NCI-H1417 treated with DMSO at 0.1 percent for 48 hours (cell line): Measurements from ENCODE around the gene HDAC5.

Experiments used
- DNase-seq: peaks from one replicate; lab custom pipeline; 2025; lab: John Stamatoyannopoulos, UW

The HDAC5 gene

GRCh38 chr17:44086364-44087311, 36.8 kb downstream of the HDAC5 start:
- DNase-seq: no peak

- DNase-seq: no peak
These were observed 37.5 kb downstream of the HDAC5 start for GRCh38 chr17:44085908-44086307.

GRCh38 chr17:44084921-44085320, 38.5 kb downstream of the HDAC5 start:
- DNase-seq: no peak

GRCh38 chr17:44084131-44084538, 39.3 kb downstream of the HDAC5 start:
- no peak for DNase-seq

GRCh38 chr17:44083250-44083849, 40.1 kb downstream of the HDAC5 start:
- no peak for DNase-seq

- no peak for DNase-seq
These were observed 41.0 kb downstream of the HDAC5 start for GRCh38 chr17:44082256-44082927.

DNA sequence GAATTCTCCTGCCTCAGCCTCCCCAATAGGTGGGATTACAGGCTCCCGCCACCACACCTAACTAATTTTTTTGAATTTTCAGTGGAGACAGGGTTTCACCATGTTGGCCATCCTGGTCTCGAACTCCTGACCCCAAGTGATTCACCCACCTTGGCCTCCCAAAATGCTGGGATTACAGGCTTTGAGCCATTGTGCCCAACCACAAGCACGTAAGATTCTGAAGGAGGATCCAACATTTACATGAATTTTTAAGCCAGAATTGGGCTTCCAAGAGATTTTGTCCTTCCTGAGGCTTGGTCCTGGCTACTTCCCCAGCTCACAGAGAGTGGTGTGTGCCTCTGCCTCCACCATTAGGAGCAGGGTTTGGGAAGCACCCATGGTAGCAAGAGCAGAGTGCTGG, 41.8 kb downstream of the HDAC5 start:
- no peak for DNase-seq

- DNase-seq: no peak
These were observed 43.3 kb downstream of the HDAC5 start for GRCh38 chr17:44079877-44080821.

DNA sequence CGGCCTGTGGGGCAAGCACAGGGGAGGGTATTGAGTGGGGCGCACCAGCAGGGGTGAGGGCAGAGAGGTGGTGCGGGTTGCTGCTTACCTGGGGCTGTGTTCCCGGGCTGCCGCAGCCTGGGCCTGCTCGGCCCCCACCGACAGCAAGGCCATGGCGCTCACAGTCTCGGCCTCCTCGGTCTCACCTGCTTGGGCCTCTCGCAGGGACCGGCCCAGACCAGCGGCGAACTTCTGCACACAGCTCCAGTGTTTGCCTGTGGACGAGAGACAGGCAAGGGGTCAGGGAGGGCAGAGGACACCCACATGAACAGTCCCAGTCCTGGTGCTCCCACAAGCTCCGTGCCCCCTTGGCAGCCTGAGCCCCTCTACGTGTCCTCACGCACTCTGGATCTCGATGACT, 45.0 kb downstream of the HDAC5 start:
- no peak for DNase-seq

- DNase-seq: no peak
These were observed 45.9 kb downstream of the HDAC5 start for GRCh38 chr17:44077595-44077909.

- no peak for DNase-seq
These were observed 46.5 kb downstream of the HDAC5 start for GRCh38 chr17:44076716-44077594.

GRCh38 chr17:44075598-44076293, 47.7 kb downstream of the HDAC5 start:
- DNase-seq: no peak

GRCh38 chr17:44074911-44075285, 48.5 kb downstream of the HDAC5 start:
- no peak for DNase-seq

- DNase-seq: no peak
These were observed 49.1 kb downstream of the HDAC5 start for GRCh38 chr17:44074231-44074910.

DNA sequence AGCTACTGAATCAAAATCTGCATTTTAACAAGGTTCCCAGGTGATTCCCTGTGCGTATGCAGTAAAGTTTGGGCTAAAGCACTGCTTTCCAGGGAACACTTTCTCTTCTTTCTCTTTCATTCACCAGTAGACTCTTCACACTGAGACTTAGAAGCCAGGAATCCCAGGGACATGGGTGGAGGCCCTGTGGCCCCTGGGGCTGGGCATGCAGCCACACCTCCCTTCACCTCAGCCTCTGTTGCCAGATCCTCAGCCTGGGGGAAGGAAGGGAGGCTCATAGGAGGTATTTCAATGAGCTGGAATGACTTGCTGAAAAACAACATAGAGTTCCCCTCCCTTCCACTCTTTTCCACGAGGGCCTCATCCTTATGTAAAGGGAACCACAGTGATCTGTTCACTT, 51.7 kb downstream of the HDAC5 start:
- DNase-seq: no peak

GRCh38 chr17:44071198-44071520, 52.3 kb downstream of the HDAC5 start:
- DNase-seq: no peak

- peak; percentile 74 for DNase-seq
These were observed 52.8 kb downstream of the HDAC5 start, which contains the start of gene G6PC3 for GRCh38 chr17:44070455-44071197. TSS of gene G6PC3 (plus strand) at chr17:44070735. CDS start at chr17:44070966, 231 bp downstream.

DNA sequence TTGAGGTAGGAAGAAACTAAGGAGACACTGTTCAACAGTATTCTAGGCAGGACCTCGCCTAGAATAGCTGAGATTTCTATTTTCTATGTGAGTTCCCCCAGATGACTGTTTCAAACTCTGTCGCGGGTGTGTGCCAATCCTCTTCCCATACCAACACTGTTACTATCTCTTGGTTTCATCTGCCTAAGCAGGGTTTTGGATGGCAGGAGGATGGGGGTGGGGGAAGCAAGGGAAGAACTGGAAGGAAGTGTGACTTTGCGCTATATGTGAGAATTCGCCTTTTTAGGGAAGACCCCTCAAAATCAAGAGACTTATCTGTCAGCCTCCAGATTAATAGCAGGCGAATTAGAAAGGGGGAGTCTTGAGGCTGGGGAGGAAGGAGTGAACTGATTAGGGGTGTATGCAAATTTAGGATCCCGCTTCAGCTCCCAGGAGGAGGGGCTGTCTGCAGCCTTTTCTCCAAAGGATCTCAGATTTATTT, 53.4 kb downstream of the HDAC5 start:
- no peak for DNase-seq

GRCh38 chr17:44067545-44067940, 55.9 kb downstream of the HDAC5 start:
- DNase-seq: no peak
